Stimulated activated CD4-positive, alpha-beta T cell treated with anti-CD3 and anti-CD28 coated beads, TNF-alpha, amount 100 ng/mL, for 4 hours (primary cell): Measurements from ENCODE around the gene OPRL1.
"Not testable (repeated sequence)": the region's sequence is repeated elsewhere in the genome, so short reads cannot be mapped to it uniquely, and the experiment has no call there.

ENCODE experiments used
- DNase-seq, 3 experiments: peaks; one replicate each; pipeline ENCODE4 v3.0.0-alpha.2; 2020; ENCODE audit warnings: low read depth in 3 of 3

Gene OPRL1

GRCh38 chr20:64083804-64084684 is 4.2 kb downstream of the OPRL1 start, which contains the start of gene LKAAEAR1:
LKAAEAR1 (minus strand) TSS chr20:64084398; CDS start chr20:64084219, 179 bp downstream.
- no peak for DNase-seq

GRCh38 chr20:64084685-64085152 is 4.8 kb downstream of the OPRL1 start:
- no peak for DNase-seq

GRCh38 chr20:64086801-64087200 is 6.9 kb downstream of the OPRL1 start:
- DNase-seq = no peak

- DNase-seq = not testable (repeated sequence)
Measured at GRCh38 chr20:64087226-64087825, 7.4 kb downstream of the OPRL1 start.

GRCh38 chr20:64088586-64088985 is 8.7 kb downstream of the OPRL1 start:
- not testable (repeated sequence) for DNase-seq

GRCh38 chr20:64090165-64090564 is 10.3 kb downstream of the OPRL1 start:
- DNase-seq = no peak

GRCh38 chr20:64091340-64091739 is 11.5 kb downstream of the OPRL1 start:
- no peak for DNase-seq

- DNase-seq = no peak
Measured at GRCh38 chr20:64091770-64092169, 11.9 kb downstream of the OPRL1 start.

GRCh38 chr20:64092258-64093012 is 12.6 kb downstream of the OPRL1 start:
- DNase-seq = no peak

GRCh38 chr20:64093013-64093503 is 13.2 kb downstream of the OPRL1 start:
- DNase-seq = no peak

- DNase-seq = no peak
Measured at GRCh38 chr20:64095455-64095854, 15.6 kb downstream of the OPRL1 start.

- no peak for DNase-seq
Measured at GRCh38 chr20:64095927-64096326, 16.0 kb downstream of the OPRL1 start.

- no peak for DNase-seq
Measured at GRCh38 chr20:64096535-64096934, 16.7 kb downstream of the OPRL1 start.

- DNase-seq = no peak
Measured at GRCh38 chr20:64098471-64099013, 18.7 kb downstream of the OPRL1 start.

- DNase-seq = no peak
Measured at GRCh38 chr20:64099086-64099786, 19.4 kb downstream of the OPRL1 start.

GRCh38 chr20:64099880-64100565 is 20.1 kb downstream of the OPRL1 start:
- DNase-seq = no peak

- no peak for DNase-seq
Measured at GRCh38 chr20:64100566-64100888, 20.6 kb downstream of the OPRL1 start.

- no peak for DNase-seq
Measured at GRCh38 chr20:64100946-64101688, 21.2 kb downstream of the OPRL1 start.

GRCh38 chr20:64101731-64102621 is 22.1 kb downstream of the OPRL1 start:
- peak; percentile 44 to 60 (median 50) for DNase-seq
